C4-2B (cell line): Measurements from ENCODE around the gene EBP.

Experiments
- CTCF ChIP-seq: fragments of 450-650 bp; conservative IDR thresholded peaks from 2 replicates; pipeline ENCODE4 v1.5.1; 2017; ENCODE audit warnings: mild to moderate bottlenecking
- ZFX ChIP-seq: fragments of 450-650 bp; IDR thresholded peaks from 2 replicates; pipeline ENCODE4 v1.6.1; 2017

- no peak for TF ChIP-seq CTCF
- TF ChIP-seq ZFX: no peak
Measured at GRCh38 chrX:48489892-48490291, 31.7 kb upstream of the EBP start.
